Activated B cell treated with CpG ODN at 0.5 μM for 24 hours (primary cell): ENCODE data around the gene RNF31. TPM values are rescaled to one million over a fixed set of nuclear protein-coding genes. Genes with fewer than 3 reads are reported as not detected.

Source experiments
- ATAC-seq: fragments of 200-7000 bp; cut with Tn5 transposase; one replicate; pipeline ENCODE4 v1.10.0; 2021; ENCODE audit warnings: low read depth, mild to moderate bottlenecking, moderate library complexity
- CTCF ChIA-PET: fragments of 350-600 bp; sonication (Branson Sonifier 250); formaldehyde crosslinking; loops from one replicate; lab custom pipeline; 2021; ENCODE audit warnings: antibody characterized with exemption; lab: Charles Lee
- POLR2A ChIA-PET: fragments of 350-600 bp; sonication (Branson Sonifier 250); formaldehyde crosslinking; loops from one replicate; lab custom pipeline; 2021; ENCODE audit warnings: antibody characterized with exemption; lab: Charles Lee
- DNase-seq: peaks from one replicate; pipeline ENCODE4 v3.0.0; 2022
- H3K27ac Mint-ChIP-seq: one replicate; pipeline ENCODE4 v1.8.0; 2020; ENCODE audit warnings: mixed read lengths
- H3K27me3 Mint-ChIP-seq: one replicate; pipeline ENCODE4 v1.8.0; 2021; ENCODE audit warnings: mixed read lengths
- H3K36me3 Mint-ChIP-seq: one replicate; pipeline ENCODE4 v1.8.0; 2021; ENCODE audit warnings: low read depth, mixed read lengths
- H3K4me1 Mint-ChIP-seq: one replicate; pipeline ENCODE4 v1.8.0; 2021; ENCODE audit warnings: mixed read lengths
- H3K4me3 Mint-ChIP-seq: one replicate; pipeline ENCODE4 v1.8.0; 2020; ENCODE audit warnings: mild to moderate bottlenecking, mixed read lengths
- H3K9me3 Mint-ChIP-seq: one replicate; pipeline ENCODE4 v1.8.0; 2020; ENCODE audit warnings: mixed read lengths
- CTCF ChIP-seq: fragments of 200-600 bp; IDR thresholded peaks from one replicate; pipeline ENCODE4 v1.8.0; 2022; ENCODE audit warnings: antibody characterized with exemption, mild to moderate bottlenecking
- intact Hi-C: fragments of 100-400 bp; cut with micrococcal nuclease; formaldehyde crosslinking; loops from one replicate; pipeline ENCODE4 v1.15.1; 2024
- total RNA-seq: library from RNA; stranded (reverse); gene quantifications from 2 replicates; pipeline ENCODE4 v1.2.3, GENCODE V29; 2022

RNF31 gene
- total RNA-seq, 1 donor from 2014 or later: 99.8 TPM

- no peak for TF ChIP-seq CTCF
- Mint-ChIP-seq H3K36me3 (peaks cover 67% of the 10 kb centered on the region), H3K4me1 (peaks cover 43% of the 10 kb centered on the region), H3K4me3 (no peak overlapping the region), H3K27ac (peak overlapping the region; percentile 37), H3K9me3 (no peaks in the 10 kb centered on the region), H3K27me3 (no peaks in the 10 kb centered on the region)
- intact Hi-C loops: no loop called here
- CTCF ChIA-PET: no interaction called here
- ATAC-seq: no peak
- DNase-seq: no peak
- POLR2A ChIA-PET: no interaction called here
Measured at GRCh38 chr14:24167469-24168114, 20.3 kb downstream of the RNF31 start.

- intact Hi-C loops: loop anchor here (1.0 kb wide), 3 partner anchors 10 to 24 kb away; partner anchors contain the start of genes IPO4, IRF9 and RNF31
- Mint-ChIP-seq H3K4me1 (peaks cover 25% of the 10 kb centered on the region), H3K36me3 (peaks cover 32% of the 10 kb centered on the region), H3K27me3 (no peaks in the 10 kb centered on the region), H3K9me3 (no peaks in the 10 kb centered on the region), H3K27ac (peak within 1 kb of the TSS; percentile 84), H3K4me3 (peak within 1 kb of the TSS; percentile 90)
- POLR2A ChIA-PET: interaction anchor here (0.6 to 4.2 kb wide), 16 partner anchors 10 to 71 kb away, joined by 3 to 43 read pairs (median 4); partner anchors contain the start of genes EMC9, GMPR2, IPO4 and IRF9
- TF ChIP-seq CTCF: no peak
- CTCF ChIA-PET: interaction anchor here (1.6 kb wide), 1 partner anchor 11 kb away, joined by 5 read pairs; the partner anchor contains the start of gene IRF9
- ATAC-seq (peak; percentile 91), DNase-seq (peak; percentile 68)
Measured at GRCh38 chr14:24171422-24172260, 24.3 kb downstream of the RNF31 start, which contains the start of gene REC8. REC8 (plus strand) TSS chr14:24172080; CDS start chr14:24172553, 473 bp downstream.

- no peak for ATAC-seq
Measured at GRCh38 chr14:24172261-24172860, 25.1 kb downstream of the RNF31 start.

GRCh38 chr14:24172871-24173281 lies 25.6 kb downstream of the RNF31 start:
- Mint-ChIP-seq H3K27ac (no peak overlapping the region), H3K27me3 (no peaks in the 10 kb centered on the region)
- CTCF ChIA-PET: no interaction called here

More at GRCh38 chr14:24172261-24172860, 25.1 kb downstream of the RNF31 start:
- no peak for TF ChIP-seq CTCF
- H3K4me3 Mint-ChIP-seq: peak overlapping the region; percentile 90
- intact Hi-C loops: loop anchor here (1.0 kb wide), 1 partner anchor 16 kb away; the partner anchor contains the start of gene IPO4
- CTCF ChIA-PET: interaction anchor here (1.6 kb wide), 1 partner anchor 11 kb away, joined by 5 read pairs; the partner anchor contains the start of gene IRF9
- H3K36me3 Mint-ChIP-seq: peaks cover 31% of the 10 kb centered on the region
- no peaks in the 10 kb centered on the region for H3K9me3 Mint-ChIP-seq
- peaks cover 25% of the 10 kb centered on the region for H3K4me1 Mint-ChIP-seq
- no peaks in the 10 kb centered on the region for H3K27me3 Mint-ChIP-seq
- H3K27ac Mint-ChIP-seq: peak overlapping the region; percentile 18
- POLR2A ChIA-PET: interaction anchor here (0.6 to 4.2 kb wide), 11 partner anchors 11 to 70 kb away, joined by 3 to 43 read pairs (median 5); partner anchors contain the start of genes EMC9, GMPR2, IPO4 and IRF9
- DNase-seq: no peak

More at GRCh38 chr14:24172871-24173281, 25.6 kb downstream of the RNF31 start:
- no peak for TF ChIP-seq CTCF
- Mint-ChIP-seq H3K9me3 (no peaks in the 10 kb centered on the region), H3K4me3 (peak overlapping the region; percentile 60), H3K4me1 (peaks cover 25% of the 10 kb centered on the region), H3K36me3 (peaks cover 32% of the 10 kb centered on the region)
- intact Hi-C loops: loop anchor here (1.0 kb wide), 1 partner anchor 15 kb away; the partner anchor contains the start of gene IPO4
- ATAC-seq: no peak
- POLR2A ChIA-PET: interaction anchor here (0.9 to 2.4 kb wide), 4 partner anchors 12 to 30 kb away, joined by 3 to 5 read pairs (median 4); partner anchors contain the start of genes IPO4, IRF9 and PSME2
- no peak for DNase-seq
